DOHH2 (cell line): ENCODE measurements around the gene ATP5F1E.

Experiments used
- EZH2phosphoT487 ChIP-seq: fragments of 200-600 bp; sonication (generic); IDR thresholded peaks from 2 replicates; pipeline ENCODE4 v1.6.1; 2017; ENCODE audit warnings: borderline replicate concordance, mild to moderate bottlenecking, antibody characterized with exemption, low read length, moderate library complexity, mixed read lengths
- TF ChIP-seq, protein P1 (sequence below): fragments of 200-600 bp; sonication (generic); IDR thresholded peaks from one replicate; pipeline ENCODE4 v1.5.1; 2014; ENCODE audit warnings: antibody characterized with exemption, mild to moderate bottlenecking, low read depth, low read length; ENCODE audit not compliant: poor library complexity, severe bottlenecking

DNA sequence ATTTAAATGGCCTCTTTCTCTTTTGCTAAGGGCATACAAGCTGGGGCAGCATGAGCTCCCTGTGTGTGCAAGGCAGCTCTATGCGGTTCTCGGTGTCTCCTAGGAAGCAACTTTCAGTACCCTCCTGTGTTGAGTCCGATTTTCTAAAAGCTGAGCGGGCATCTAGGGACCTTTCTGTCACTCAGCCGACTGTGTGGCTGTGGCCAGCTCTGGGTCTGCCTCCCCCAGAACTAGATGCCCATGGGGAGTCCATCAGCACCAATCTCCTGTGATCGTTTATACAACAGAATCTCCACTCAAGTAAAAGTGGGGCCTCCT lies 43.6 kb downstream of the ATP5F1E start:
- TF ChIP-seq, protein P1, sequence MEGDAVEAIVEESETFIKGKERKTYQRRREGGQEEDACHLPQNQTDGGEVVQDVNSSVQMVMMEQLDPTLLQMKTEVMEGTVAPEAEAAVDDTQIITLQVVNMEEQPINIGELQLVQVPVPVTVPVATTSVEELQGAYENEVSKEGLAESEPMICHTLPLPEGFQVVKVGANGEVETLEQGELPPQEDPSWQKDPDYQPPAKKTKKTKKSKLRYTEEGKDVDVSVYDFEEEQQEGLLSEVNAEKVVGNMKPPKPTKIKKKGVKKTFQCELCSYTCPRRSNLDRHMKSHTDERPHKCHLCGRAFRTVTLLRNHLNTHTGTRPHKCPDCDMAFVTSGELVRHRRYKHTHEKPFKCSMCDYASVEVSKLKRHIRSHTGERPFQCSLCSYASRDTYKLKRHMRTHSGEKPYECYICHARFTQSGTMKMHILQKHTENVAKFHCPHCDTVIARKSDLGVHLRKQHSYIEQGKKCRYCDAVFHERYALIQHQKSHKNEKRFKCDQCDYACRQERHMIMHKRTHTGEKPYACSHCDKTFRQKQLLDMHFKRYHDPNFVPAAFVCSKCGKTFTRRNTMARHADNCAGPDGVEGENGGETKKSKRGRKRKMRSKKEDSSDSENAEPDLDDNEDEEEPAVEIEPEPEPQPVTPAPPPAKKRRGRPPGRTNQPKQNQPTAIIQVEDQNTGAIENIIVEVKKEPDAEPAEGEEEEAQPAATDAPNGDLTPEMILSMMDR = no peak
- TF ChIP-seq EZH2phosphoT487 = no peak
